ENCODE data around the gene PHYKPL. TPM values are rescaled to one million over a fixed set of nuclear protein-coding genes. Genes with fewer than 3 reads are reported as not detected.

Gene PHYKPL
- total and polyA plus RNA-seq, 2 of the 4 experiments (the other 2 are of a cell fraction) = 10.0 to 24.5 TPM

GRCh38 chr5:178187014-178187413 is 45.6 kb downstream of the PHYKPL start, which contains the start of gene GMCL2:
Gene GMCL2, minus strand, starts transcription at chr5:178187371. Its CDS starts 72 bp downstream, at chr5:178187299.
- Histone ChIP-seq H3K9ac (ENCODE audit: low read depth, low read length) (no peak within 1 kb of the TSS; the same call in none of the 2 replicates), H3K23ac (ENCODE audit: low read depth, low read length) (no peak within 1 kb of the TSS), H3K9me3 (ENCODE audit: control insufficient read depth, insufficient read depth, low read length) (no peaks in the 10 kb centered on the region), H2AK5ac (ENCODE audit: low read depth, low read length) (no peak within 1 kb of the TSS), H3K9me1 (ENCODE audit: insufficient read depth, low read length) (no peaks in the 10 kb centered on the region), H3K27ac (ENCODE audit: insufficient read depth, low read length) (peak within 1 kb of the TSS; percentile 44; the same call in 1 of the 2 replicates), H3K27me3 (ENCODE audit: control insufficient read depth, insufficient read depth, low read length) (no peaks in the 10 kb centered on the region), H3K56ac (ENCODE audit: extremely low read depth, insufficient read depth, low read length) (no peak within 1 kb of the TSS), H3K79me1 (ENCODE audit: low read depth in 1 of 2, low read length in 2 of 2) (no peaks in the 10 kb centered on the region), H2BK120ac (ENCODE audit: low read depth, low read length) (no peak within 1 kb of the TSS), H3K4ac (ENCODE audit: low read depth, low read length) (no peak within 1 kb of the TSS), H4K8ac (ENCODE audit: low read depth in 2 of 2, low read length in 2 of 2) (peak within 1 kb of the TSS in 1 of 2 experiments; percentile 63; a peak in 1 of 4 replicates), H2BK20ac (ENCODE audit: low read depth, low read length) (no peak within 1 kb of the TSS), H2AFZ (replicated peaks; ENCODE audit: low read length, poor library complexity) (peak within 1 kb of the TSS; percentile 47), H3K36me3 (ENCODE audit: control insufficient read depth, insufficient read depth, low read length) (no peaks in the 10 kb centered on the region), H3K18ac (ENCODE audit: low read depth, low read length) (no peak within 1 kb of the TSS), H4K20me1 (ENCODE audit: insufficient read depth, low read length) (no peaks in the 10 kb centered on the region), H3K4me3 (ENCODE audit: insufficient read depth, low read depth, low read length) (no peak within 1 kb of the TSS), H4K91ac (ENCODE audit: insufficient read depth, low read depth, low read length) (no peak within 1 kb of the TSS), H3K4me2 (ENCODE audit: low read depth, low read length) (peak within 1 kb of the TSS; percentile 91), H2BK5ac (ENCODE audit: low read depth, low read length, poor library complexity, severe bottlenecking) (no peak within 1 kb of the TSS), H3K4me1 (ENCODE audit: control insufficient read depth, insufficient read depth, low read length) (peaks cover 5% of the 10 kb centered on the region), H2AK9ac (replicated peaks; ENCODE audit: low read depth, low read length, poor library complexity) (no peak within 1 kb of the TSS), H4K5ac (ENCODE audit: low read depth, low read length) (no peak within 1 kb of the TSS; the same call in 1 of the 2 replicates), H3K14ac (replicated peaks; ENCODE audit: low read depth, low read length) (no peak within 1 kb of the TSS), H2BK15ac (ENCODE audit: low read depth, low read length) (no peak within 1 kb of the TSS)
- ATAC-seq (ENCODE audit: low read depth) (peak; percentile 40), DNase-seq (no peak)
- TF ChIP-seq RFX5 (IDR thresholded peaks at IDR 0.05; ENCODE audit: low read depth, low read length) (no peak), RAD21 (IDR thresholded peaks at IDR 0.05; ENCODE audit: low read length) (no peak), CEBPB (IDR thresholded peaks at IDR 0.05; ENCODE audit: low read depth, low read length) (no peak), POLR2A (IDR thresholded peaks at IDR 0.05; ENCODE audit: low read depth, low read length) (no peak), NFE2L2 (IDR thresholded peaks at IDR 0.05; ENCODE audit: low read depth, low read length) (no peak), RCOR1 (IDR thresholded peaks at IDR 0.05; ENCODE audit: insufficient replicate concordance, low read length) (no peak), CHD1 (IDR thresholded peaks at IDR 0.05; ENCODE audit: low read depth, low read length) (no peak), USF2 (IDR thresholded peaks at IDR 0.05; ENCODE audit: low read depth, low read length) (no peak), SMC3 (IDR thresholded peaks at IDR 0.05; ENCODE audit: low read depth, low read length) (no peak), FOS (IDR thresholded peaks at IDR 0.05; ENCODE audit: low read depth, low read length) (no peak), MAZ (IDR thresholded peaks at IDR 0.05; ENCODE audit: borderline replicate concordance, low read depth, low read length) (no peak), MAFK (IDR thresholded peaks at IDR 0.05; ENCODE audit: low read depth, low read length) (no peak), ELK1 (IDR thresholded peaks at IDR 0.05; ENCODE audit: borderline replicate concordance, low read depth, low read length) (no peak)
- in situ Hi-C loops (cut with MboI; ENCODE audit: low sequenced_read_pairs) (no loop called here), dilution Hi-C loops (cut with HindIII; ENCODE audit: low sequenced_read_pairs, unreplicated experiment) (no loop called here), intact Hi-C loops (cut with micrococcal nuclease) (no loop called here)
- no TSS peak for BruUV-seq (replicated peaks)
- POLR2A ChIA-PET (ENCODE audit: unreplicated experiment) = no interaction called here
- CTCF ChIA-PET = no interaction called here
- 61% methylated on average over 8 of the region's 27 CpGs; no CpG with 5 or more reads in 1 of the 2 experiments for WGBS, 2 experiments (ENCODE audit: extremely low coverage in 2 of 2, insufficient read length in 1 of 2)

All from IMR-90 (cell line).